Neural progenitor cell (in vitro differentiated cells): ENCODE results near the gene CCDC180. TPM values are rescaled to one million over a fixed set of nuclear protein-coding genes. Genes with fewer than 3 reads are reported as not detected.

Source experiments
- DNase-seq: peaks from one replicate; pipeline ENCODE4 v3.0.0-alpha.2; 2016; ENCODE audit warnings: low spot score
- H2AFZ ChIP-seq: fragments of 200-600 bp; sonication (generic); replicated peaks from 2 replicates; pipeline ENCODE4 v1.6.1; 2016; ENCODE audit warnings: antibody characterized with exemption
- H3F3A ChIP-seq: fragments of 200-600 bp; sonication (generic); 2 replicates; pipeline ENCODE4 v1.6.1; 2016; ENCODE audit warnings: antibody characterized with exemption, low read depth
- H3K27ac ChIP-seq: fragments of 200-600 bp; sonication (generic); 2 replicates; pipeline ENCODE4 v1.5.1; 2016; ENCODE audit warnings: mild to moderate bottlenecking
- H3K27me3 ChIP-seq: fragments of 200-600 bp; sonication (generic); 2 replicates; pipeline ENCODE4 v1.6.1; 2016; ENCODE audit warnings: mild to moderate bottlenecking, moderate library complexity
- H3K36me3 ChIP-seq: fragments of 200-600 bp; sonication (generic); 2 replicates; pipeline ENCODE4 v1.5.1; 2016
- H3K4me1 ChIP-seq: fragments of 200-600 bp; sonication (generic); 2 replicates; pipeline ENCODE4 v1.6.1; 2016; ENCODE audit warnings: mixed run types
- H3K4me2 ChIP-seq: fragments of 200-600 bp; sonication (generic); 2 replicates; pipeline ENCODE4 v1.6.1; 2016
- H3K4me3 ChIP-seq: fragments of 200-600 bp; sonication (generic); 2 replicates; pipeline ENCODE4 v1.5.1; 2016
- H3K79me2 ChIP-seq: fragments of 200-600 bp; sonication (generic); 2 replicates; pipeline ENCODE4 v1.6.1; 2016; ENCODE audit warnings: low read depth
- H3K9ac ChIP-seq: fragments of 200-600 bp; sonication (generic); 2 replicates; pipeline ENCODE4 v1.6.1; 2016
- H3K9me3 ChIP-seq: fragments of 200-600 bp; sonication (generic); 2 replicates; pipeline ENCODE4 v1.5.1; 2016; ENCODE audit warnings: low read depth
- H4K20me1 ChIP-seq: fragments of 200-600 bp; sonication (generic); 2 replicates; pipeline ENCODE4 v1.6.1; 2016; ENCODE audit warnings: low read depth
- H3K27ac Mint-ChIP-seq: 3 replicates; pipeline ENCODE4 v1.8.0; 2021; ENCODE audit warnings: mixed read lengths
- H3K27me3 Mint-ChIP-seq: 2 replicates; pipeline ENCODE4 v1.8.0; 2022; ENCODE audit warnings: low read depth, mild to moderate bottlenecking, inconsistent platforms, moderate library complexity, mixed read lengths; ENCODE audit not compliant: insufficient read depth
- H3K36me3 Mint-ChIP-seq: 3 replicates; pipeline ENCODE4 v1.8.0; 2021; ENCODE audit warnings: mixed read lengths
- H3K4me1 Mint-ChIP-seq: 3 replicates; pipeline ENCODE4 v1.8.0; 2021; ENCODE audit warnings: mixed read lengths
- H3K4me3 Mint-ChIP-seq: 3 replicates; pipeline ENCODE4 v1.8.0; 2021; ENCODE audit warnings: mild to moderate bottlenecking, moderate library complexity, mixed read lengths
- H3K9me3 Mint-ChIP-seq: 3 replicates; pipeline ENCODE4 v1.8.0; 2020; ENCODE audit warnings: mixed read lengths
- EZH2 ChIP-seq: fragments of 200-600 bp; sonication (generic); IDR thresholded peaks from 2 replicates; pipeline ENCODE4 v1.6.1; 2017; ENCODE audit warnings: antibody characterized with exemption, mild to moderate bottlenecking, moderate library complexity
- EZH2phosphoT487 ChIP-seq: fragments of 200-600 bp; sonication (generic); IDR thresholded peaks from 2 replicates; pipeline ENCODE4 v1.6.1; 2017; ENCODE audit warnings: antibody characterized with exemption
- total RNA-seq: library from RNA; depleted of rRNA; stranded (reverse); fragments of >200 nt; gene quantifications from 2 replicates; pipeline ENCODE4 v1.2.3, GENCODE V29; 2015; ENCODE audit warnings: low replicate concordance
- TF ChIP-seq, protein P1 (sequence below): fragments of 200-600 bp; sonication (generic); IDR thresholded peaks from 2 replicates; pipeline ENCODE4 v1.5.1; 2017; ENCODE audit warnings: antibody characterized with exemption, mild to moderate bottlenecking

Gene CCDC180
- total RNA-seq, 1 donor from 2014 or later, result 2.9 TPM

DNA sequence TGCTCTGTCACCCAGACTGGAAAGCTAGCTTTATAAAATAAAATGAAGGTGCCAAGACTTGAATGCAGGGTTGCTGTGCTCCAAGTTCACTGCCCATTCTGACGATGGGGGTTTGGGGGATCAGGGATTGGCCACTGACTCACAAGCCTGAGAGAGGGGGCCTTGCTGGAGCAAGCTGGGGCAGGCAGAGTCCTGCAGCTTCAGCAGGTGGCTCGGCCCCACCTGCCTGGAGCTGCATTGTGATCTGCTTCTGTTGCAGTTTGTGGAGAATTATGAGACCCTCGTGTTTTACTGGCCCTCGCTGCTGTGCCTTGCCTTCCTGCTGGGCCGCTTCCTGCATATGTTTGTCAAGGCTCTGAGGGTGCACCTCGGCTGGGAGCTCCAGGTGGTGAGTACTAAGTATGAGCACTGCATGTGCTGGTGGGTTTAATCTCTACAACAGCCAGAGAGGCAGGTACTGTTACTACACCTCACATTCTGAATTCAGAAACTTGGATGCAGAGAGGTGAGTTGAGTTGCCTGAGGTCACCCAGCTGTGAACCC, 31.1 kb upstream of the CCDC180 start:
- Mint-ChIP-seq H3K27ac (no peak overlapping the region), H3K9me3 (no peaks in the 10 kb centered on the region), H3K4me3 (no peak overlapping the region), H3K4me1 (peaks cover 7% of the 10 kb centered on the region), H3K36me3 (peaks cover 14% of the 10 kb centered on the region), H3K27me3 (no peaks in the 10 kb centered on the region)
- DNase-seq, result no peak
- Histone ChIP-seq H3K36me3 (peaks cover 6% of the 10 kb centered on the region), H3K27me3 (no peaks in the 10 kb centered on the region), H3K9ac (no peak overlapping the region), H3F3A (peaks cover 4% of the 10 kb centered on the region), H3K4me3 (no peak overlapping the region), H3K79me2 (no peaks in the 10 kb centered on the region), H3K9me3 (no peaks in the 10 kb centered on the region), H4K20me1 (no peaks in the 10 kb centered on the region), H2AFZ (no peak overlapping the region), H3K4me1 (peaks cover 9% of the 10 kb centered on the region), H3K4me2 (no peak overlapping the region), H3K27ac (no peak overlapping the region)
- TF ChIP-seq EZH2 (no peak), EZH2phosphoT487 (no peak)
- TF ChIP-seq, protein P1, sequence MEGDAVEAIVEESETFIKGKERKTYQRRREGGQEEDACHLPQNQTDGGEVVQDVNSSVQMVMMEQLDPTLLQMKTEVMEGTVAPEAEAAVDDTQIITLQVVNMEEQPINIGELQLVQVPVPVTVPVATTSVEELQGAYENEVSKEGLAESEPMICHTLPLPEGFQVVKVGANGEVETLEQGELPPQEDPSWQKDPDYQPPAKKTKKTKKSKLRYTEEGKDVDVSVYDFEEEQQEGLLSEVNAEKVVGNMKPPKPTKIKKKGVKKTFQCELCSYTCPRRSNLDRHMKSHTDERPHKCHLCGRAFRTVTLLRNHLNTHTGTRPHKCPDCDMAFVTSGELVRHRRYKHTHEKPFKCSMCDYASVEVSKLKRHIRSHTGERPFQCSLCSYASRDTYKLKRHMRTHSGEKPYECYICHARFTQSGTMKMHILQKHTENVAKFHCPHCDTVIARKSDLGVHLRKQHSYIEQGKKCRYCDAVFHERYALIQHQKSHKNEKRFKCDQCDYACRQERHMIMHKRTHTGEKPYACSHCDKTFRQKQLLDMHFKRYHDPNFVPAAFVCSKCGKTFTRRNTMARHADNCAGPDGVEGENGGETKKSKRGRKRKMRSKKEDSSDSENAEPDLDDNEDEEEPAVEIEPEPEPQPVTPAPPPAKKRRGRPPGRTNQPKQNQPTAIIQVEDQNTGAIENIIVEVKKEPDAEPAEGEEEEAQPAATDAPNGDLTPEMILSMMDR, result no peak

DNA sequence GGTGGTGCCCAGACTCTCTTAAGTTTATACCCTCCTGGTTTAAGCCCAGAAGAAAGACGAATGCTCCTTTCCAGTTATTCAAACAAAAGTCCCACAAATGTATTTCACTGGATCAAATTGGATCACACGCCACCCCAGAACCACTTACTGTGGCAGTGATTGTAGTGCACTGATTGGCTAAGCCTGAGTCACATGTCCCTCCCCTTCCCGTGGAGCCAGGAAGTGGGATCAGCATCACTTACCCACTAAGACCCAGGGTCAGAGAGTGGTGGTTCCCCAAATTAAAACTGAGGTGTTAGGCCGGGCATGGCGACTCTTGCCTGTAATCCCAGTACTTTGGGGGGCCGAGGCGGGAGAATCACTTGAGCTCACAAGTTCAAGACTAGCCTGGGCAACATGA, 29.5 kb upstream of the CCDC180 start:
- Mint-ChIP-seq H3K4me1 (no peaks in the 10 kb centered on the region), H3K4me3 (no peak overlapping the region), H3K27me3 (no peaks in the 10 kb centered on the region), H3K9me3 (no peaks in the 10 kb centered on the region), H3K36me3 (peaks cover 17% of the 10 kb centered on the region), H3K27ac (no peak overlapping the region)
- H3K9me3 ChIP-seq, result no peaks in the 10 kb centered on the region
- peaks cover 6% of the 10 kb centered on the region for H3K36me3 ChIP-seq
- no peak overlapping the region for H3K9ac ChIP-seq
- no peak overlapping the region for H3K27ac ChIP-seq
- no peak for DNase-seq
- TF ChIP-seq EZH2phosphoT487 (no peak), EZH2 (no peak)
- TF ChIP-seq, protein P1, result no peak
- H4K20me1 ChIP-seq, result no peaks in the 10 kb centered on the region
- no peaks in the 10 kb centered on the region for H3F3A ChIP-seq
- no peaks in the 10 kb centered on the region for H3K79me2 ChIP-seq
- no peak overlapping the region for H3K4me3 ChIP-seq
- H3K4me2 ChIP-seq, result no peak overlapping the region
- no peaks in the 10 kb centered on the region for H3K27me3 ChIP-seq
- H3K4me1 ChIP-seq, result no peaks in the 10 kb centered on the region
- H2AFZ ChIP-seq, result no peak overlapping the region

DNA sequence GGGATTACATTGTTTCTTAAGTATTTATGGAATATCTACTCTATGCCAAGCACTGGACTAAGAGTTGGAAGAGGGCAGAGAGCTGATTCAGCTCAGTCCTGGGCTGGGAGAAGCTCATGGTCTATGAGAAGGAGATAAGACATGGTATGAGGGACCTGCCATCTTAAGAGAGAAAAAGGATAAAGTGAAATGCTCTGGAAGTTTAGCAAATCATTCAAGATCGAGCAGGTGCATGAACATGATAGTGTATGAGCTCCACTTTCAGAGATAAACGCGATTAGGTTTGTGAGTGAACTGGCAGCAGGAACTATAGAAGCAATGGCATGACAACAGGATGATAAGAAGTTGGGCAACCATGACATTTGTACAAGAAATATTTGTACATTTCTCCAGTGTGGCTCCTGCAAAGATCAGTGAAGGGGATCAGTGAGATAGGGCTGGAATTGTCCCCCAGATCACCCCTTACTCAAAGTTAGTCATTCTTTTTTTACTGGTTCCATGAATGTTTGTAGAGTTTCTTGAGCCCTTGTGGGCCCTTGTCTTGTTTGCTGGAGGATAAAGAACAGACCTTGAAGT, 26.6 kb upstream of the CCDC180 start:
- Histone ChIP-seq H3K4me1 (no peaks in the 10 kb centered on the region), H3K4me3 (no peak overlapping the region), H2AFZ (no peak overlapping the region), H3K9me3 (no peaks in the 10 kb centered on the region), H4K20me1 (no peaks in the 10 kb centered on the region), H3K79me2 (no peaks in the 10 kb centered on the region), H3K9ac (no peak overlapping the region), H3K27ac (no peak overlapping the region), H3K4me2 (no peak overlapping the region), H3K36me3 (peaks cover 22% of the 10 kb centered on the region), H3F3A (no peaks in the 10 kb centered on the region), H3K27me3 (no peaks in the 10 kb centered on the region)
- Mint-ChIP-seq H3K9me3 (peaks cover 8% of the 10 kb centered on the region), H3K36me3 (peaks cover 33% of the 10 kb centered on the region), H3K27ac (no peak overlapping the region), H3K4me3 (no peak overlapping the region), H3K4me1 (no peaks in the 10 kb centered on the region), H3K27me3 (no peaks in the 10 kb centered on the region)
- no peak for TF ChIP-seq EZH2
- no peak for TF ChIP-seq EZH2phosphoT487
- TF ChIP-seq, protein P1, result no peak
- no peak for DNase-seq
